Central memory CD8-positive, alpha-beta T cell (primary cell): Measurements from ENCODE around the gene IFIH1.

ENCODE experiments used
- ATAC-seq: fragments of 150-1000 bp; cut with Tn5 transposase; replicated peaks from 2 replicates; pipeline ENCODE4 v1.10.0; 2022; ENCODE audit warnings: mild to moderate bottlenecking, moderate FRiP score, moderate number of reproducible peaks; ENCODE audit not compliant: poor library complexity, severe bottlenecking; ENCODE audit errors: extremely low read depth
- DNase-seq, 2 donors: peaks; one replicate each; pipeline ENCODE4 v3.0.0; 2021; ENCODE audit warnings: low spot score in 2 of 2
- H3K27ac Mint-ChIP-seq: one replicate; pipeline ENCODE4 v1.8.0; 2022; ENCODE audit warnings: low read depth, mild to moderate bottlenecking, moderate library complexity, mixed read lengths
- H3K27me3 Mint-ChIP-seq: one replicate; pipeline ENCODE4 v1.8.0; 2022; ENCODE audit warnings: mixed read lengths
- H3K36me3 Mint-ChIP-seq: one replicate; pipeline ENCODE4 v1.8.0; 2022; ENCODE audit warnings: mild to moderate bottlenecking, moderate library complexity, mixed read lengths; ENCODE audit not compliant: insufficient read depth
- H3K4me1 Mint-ChIP-seq: one replicate; pipeline ENCODE4 v1.8.0; 2022; ENCODE audit warnings: mixed read lengths
- H3K4me3 Mint-ChIP-seq: one replicate; pipeline ENCODE4 v1.8.0; 2022; ENCODE audit warnings: mild to moderate bottlenecking, moderate library complexity, mixed read lengths
- H3K9me3 Mint-ChIP-seq: one replicate; pipeline ENCODE4 v1.8.0; 2022; ENCODE audit warnings: mixed read lengths

The IFIH1 gene

DNA sequence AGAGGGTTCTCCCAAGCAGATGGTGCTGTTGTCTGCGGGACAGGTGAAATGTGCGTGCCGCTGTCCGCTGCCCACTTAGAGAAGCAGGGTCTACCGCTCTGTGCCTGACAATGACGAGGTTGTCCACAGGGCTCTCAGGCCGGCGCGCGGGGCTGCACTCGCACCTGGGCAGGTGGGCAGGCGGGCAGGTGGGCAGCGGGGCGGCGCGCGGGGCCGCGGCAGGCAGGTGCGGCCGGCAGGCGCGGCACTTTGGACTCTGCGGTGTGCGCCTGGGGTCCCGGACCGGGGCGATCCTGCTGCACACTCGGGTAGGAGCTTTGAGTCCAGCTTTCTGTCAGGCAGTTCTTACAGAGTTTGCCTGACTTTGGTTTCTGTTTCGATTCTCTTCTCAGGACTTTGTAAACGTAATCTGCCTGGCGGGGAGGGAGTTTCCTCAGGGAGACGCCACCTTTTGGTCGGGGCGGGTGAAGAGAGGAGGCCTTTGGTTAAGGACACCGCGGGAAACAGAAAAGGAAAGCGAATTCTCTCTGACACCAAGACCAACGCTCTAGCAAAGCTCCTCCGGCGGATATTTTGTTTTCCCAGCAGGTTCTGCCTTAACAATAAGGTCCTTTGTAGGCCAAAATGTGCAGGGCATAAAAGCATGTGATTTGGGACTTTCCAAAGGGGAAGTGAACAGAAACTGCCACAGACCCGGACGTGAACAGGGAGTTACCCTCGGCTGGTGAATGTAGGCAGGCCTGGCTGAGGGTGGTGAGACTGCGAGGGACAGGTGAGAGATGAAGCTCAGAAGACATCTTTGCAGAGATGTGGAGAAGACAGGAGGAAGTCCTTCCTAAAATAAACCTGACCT, at the start of gene IFIH1:
Gene IFIH1, minus strand, starts transcription at position 357 of the 853 bp plus-strand sequence. CDS start 377 bp downstream, outside the sequence.
- Mint-ChIP-seq H3K36me3 (peaks cover 16% of the 10 kb centered on the region), H3K4me3 (peak within 1 kb of the TSS; percentile 93), H3K9me3 (no peaks in the 10 kb centered on the region), H3K27ac (peak within 1 kb of the TSS; percentile 100), H3K27me3 (no peaks in the 10 kb centered on the region), H3K4me1 (peaks cover 60% of the 10 kb centered on the region)
- ATAC-seq, result peak; percentile 89
- DNase-seq, result peak; percentile 59 to 75

DNA sequence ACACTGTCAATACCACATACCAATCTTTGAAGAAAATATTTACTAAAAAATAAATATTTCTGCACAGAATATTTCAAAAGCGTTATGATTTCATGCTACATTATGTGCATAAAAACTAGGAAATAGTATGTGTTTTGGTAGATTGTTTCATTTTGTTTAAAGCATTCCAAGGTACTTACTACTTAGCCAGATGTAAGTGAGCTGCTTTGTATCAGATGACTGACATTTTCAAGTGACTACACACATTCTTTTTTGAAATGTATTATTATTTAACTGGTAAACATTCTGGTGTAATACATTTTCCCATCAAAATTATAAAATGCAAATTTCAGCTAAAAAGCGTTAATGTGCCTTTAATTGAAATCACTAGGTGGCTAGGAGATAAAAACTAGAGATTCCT, 46.9 kb upstream of the IFIH1 start:
- Mint-ChIP-seq H3K27me3 (no peaks in the 10 kb centered on the region), H3K4me3 (no peak overlapping the region), H3K9me3 (no peaks in the 10 kb centered on the region), H3K27ac (no peak overlapping the region), H3K36me3 (no peaks in the 10 kb centered on the region), H3K4me1 (no peaks in the 10 kb centered on the region)
- ATAC-seq (no peak), DNase-seq (no peak)

DNA sequence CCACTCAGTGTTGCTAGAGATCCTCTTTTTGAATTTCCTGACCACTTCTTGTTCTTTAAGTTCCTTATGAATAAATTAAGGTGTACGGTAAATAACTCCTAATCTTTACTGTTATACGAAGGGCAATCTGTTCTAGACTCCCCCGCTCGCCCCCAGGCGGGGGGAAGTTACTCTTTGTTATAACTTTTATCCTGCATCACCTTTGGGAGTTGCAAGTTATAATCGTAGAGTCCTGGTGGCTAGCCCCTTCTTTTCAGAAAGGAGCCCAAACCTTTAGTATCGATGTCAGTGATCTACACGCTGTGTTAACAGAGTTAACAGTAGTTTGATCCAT, 26.1 kb upstream of the IFIH1 start:
- no peaks in the 10 kb centered on the region for H3K9me3 Mint-ChIP-seq
- DNase-seq (no peak), ATAC-seq (peak; percentile 0)
- H3K4me1 Mint-ChIP-seq, result peaks cover 11% of the 10 kb centered on the region
- no peak overlapping the region for H3K27ac Mint-ChIP-seq
- peaks cover 8% of the 10 kb centered on the region for H3K36me3 Mint-ChIP-seq
- peak overlapping the region; percentile 87 for H3K4me3 Mint-ChIP-seq
- peaks cover 8% of the 10 kb centered on the region for H3K27me3 Mint-ChIP-seq

DNA sequence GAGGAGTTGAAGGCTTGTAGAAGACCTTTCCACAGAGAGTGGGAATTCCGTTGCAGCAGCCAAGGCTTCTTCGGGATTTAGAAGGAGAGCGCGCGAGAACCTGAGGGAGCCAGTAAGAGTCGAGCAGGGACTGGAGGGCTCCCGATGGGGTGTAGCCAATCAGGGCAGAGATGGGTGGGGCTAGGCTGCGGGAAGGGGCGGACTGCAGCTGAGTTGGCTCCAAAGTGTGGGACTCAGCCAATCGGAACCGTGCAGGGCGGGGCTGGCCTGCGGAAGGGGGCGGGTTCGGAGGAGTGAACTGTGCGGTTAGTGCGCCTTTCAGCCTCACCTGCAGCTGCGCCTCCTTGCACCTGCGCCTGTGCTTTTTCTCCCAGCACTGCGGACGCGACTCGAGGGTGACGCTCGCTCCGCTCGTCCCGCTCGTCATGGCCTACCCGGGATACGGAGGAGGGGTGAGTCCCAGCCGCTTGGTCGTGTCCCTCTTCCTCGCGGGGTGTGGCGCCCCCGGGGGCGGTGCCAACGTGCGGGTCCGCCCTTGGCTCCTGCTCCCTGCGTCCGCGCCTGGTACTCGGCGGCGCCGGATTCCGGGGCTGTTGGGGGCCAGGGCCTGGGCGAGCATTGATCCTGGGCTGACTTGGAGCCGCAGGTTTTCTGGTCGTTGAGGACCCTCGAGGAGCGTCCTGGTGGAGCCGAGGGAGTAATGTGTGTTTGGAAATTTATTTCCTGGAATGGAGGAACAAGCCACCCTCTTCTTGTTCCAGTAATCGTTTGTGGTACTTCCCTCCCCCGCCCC, 25.5 kb upstream of the IFIH1 start, which contains the start of gene GCA:
Gene GCA, plus strand, starts transcription at position 309 of the 793 bp plus-strand sequence. Its CDS starts 117 bp downstream, at position 426.
- ATAC-seq, result peak; percentile 99
- Mint-ChIP-seq H3K4me1 (peaks cover 11% of the 10 kb centered on the region), H3K4me3 (peak within 1 kb of the TSS; percentile 87), H3K9me3 (no peaks in the 10 kb centered on the region), H3K36me3 (peaks cover 8% of the 10 kb centered on the region), H3K27me3 (peaks cover 2% of the 10 kb centered on the region), H3K27ac (peak within 1 kb of the TSS; percentile 68)
- peak; percentile 95 to 97 for DNase-seq

DNA sequence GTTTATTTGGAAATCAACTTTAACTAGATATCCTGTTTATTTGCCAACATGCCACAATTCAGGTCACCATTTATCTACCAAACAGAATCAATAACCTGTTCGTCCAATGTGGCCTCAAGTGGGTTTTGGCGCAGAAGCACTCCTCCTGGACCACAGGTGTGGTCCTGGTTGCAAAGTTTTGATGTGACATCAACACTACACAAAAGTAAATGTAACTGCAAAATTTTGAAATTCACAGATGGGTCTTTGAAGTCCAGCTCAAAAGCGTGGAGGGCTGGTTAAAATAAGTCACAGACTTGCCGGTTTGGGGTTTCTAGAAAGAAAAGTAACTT, 25.0 kb upstream of the IFIH1 start:
- Mint-ChIP-seq H3K4me3 (peak overlapping the region; percentile 87), H3K27ac (peak overlapping the region; percentile 68), H3K36me3 (peaks cover 8% of the 10 kb centered on the region), H3K4me1 (peaks cover 11% of the 10 kb centered on the region), H3K27me3 (no peaks in the 10 kb centered on the region), H3K9me3 (no peaks in the 10 kb centered on the region)
- DNase-seq (no peak), ATAC-seq (no peak)

DNA sequence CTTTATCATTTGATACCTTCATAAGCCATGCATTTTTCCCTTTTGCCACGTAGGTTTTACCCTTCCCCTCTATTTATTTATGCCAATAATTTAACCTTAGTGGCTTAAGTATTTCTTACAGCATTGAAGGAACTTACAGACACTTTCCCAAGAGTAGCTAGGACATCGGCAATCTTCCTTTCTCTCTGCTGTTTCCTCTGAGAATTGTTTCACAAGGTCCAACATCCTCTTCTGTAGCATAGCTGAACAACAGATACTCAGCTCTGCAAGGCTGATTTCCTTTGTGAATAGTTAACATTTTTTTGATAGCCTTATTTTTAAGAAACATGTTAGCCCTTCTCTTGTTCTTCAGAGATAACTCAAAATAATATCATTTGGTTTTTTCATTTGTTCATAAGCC, 24.4 kb upstream of the IFIH1 start:
- DNase-seq (no peak), ATAC-seq (no peak)
- Mint-ChIP-seq H3K27me3 (no peaks in the 10 kb centered on the region), H3K9me3 (no peaks in the 10 kb centered on the region), H3K27ac (no peak overlapping the region), H3K4me1 (peaks cover 11% of the 10 kb centered on the region), H3K36me3 (peaks cover 8% of the 10 kb centered on the region), H3K4me3 (no peak overlapping the region)

DNA sequence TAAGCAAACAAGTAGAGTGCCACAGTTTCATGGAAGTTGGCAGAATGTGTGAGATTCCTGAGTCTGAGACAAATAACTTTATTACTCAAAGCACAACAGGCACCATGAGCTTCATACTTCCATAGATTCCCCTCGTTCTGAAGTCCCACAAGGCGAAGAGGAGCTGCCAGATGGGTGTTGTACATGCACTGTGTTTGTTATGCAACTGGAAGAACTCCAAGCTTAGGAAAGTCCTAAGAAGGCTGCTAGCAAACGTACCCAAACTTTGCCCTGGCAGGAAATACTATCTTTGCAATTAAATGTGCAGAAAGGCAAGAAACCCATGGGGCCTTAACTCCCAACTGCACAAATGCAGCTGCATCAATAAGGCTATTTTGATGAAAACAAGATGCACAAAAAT, 23.8 kb upstream of the IFIH1 start:
- H3K27ac Mint-ChIP-seq, result no peak overlapping the region
- DNase-seq, result no peak
- H3K4me3 Mint-ChIP-seq, result no peak overlapping the region
- ATAC-seq, result no peak
- H3K9me3 Mint-ChIP-seq, result no peaks in the 10 kb centered on the region
- H3K27me3 Mint-ChIP-seq, result no peaks in the 10 kb centered on the region
- peaks cover 8% of the 10 kb centered on the region for H3K36me3 Mint-ChIP-seq
- H3K4me1 Mint-ChIP-seq, result peaks cover 11% of the 10 kb centered on the region

DNA sequence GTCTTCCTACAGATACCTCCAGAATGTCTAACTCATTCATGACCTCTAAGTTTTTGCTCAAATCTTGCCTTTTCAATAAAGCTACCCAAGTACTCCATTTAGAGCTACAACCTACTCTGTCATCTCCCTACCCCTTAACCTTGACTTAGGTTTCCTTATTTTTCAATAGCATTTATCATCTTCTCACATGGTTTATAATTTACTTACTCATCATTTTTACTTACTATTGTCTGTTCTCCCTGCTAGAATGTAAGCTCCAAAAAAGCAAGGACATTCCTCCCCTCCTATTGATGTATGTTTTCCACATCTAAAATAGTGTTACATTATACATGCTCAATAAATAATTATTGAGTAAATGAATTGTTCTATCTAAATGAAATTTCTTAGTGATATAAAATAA, 22.3 kb upstream of the IFIH1 start:
- H3K36me3 Mint-ChIP-seq, result peaks cover 8% of the 10 kb centered on the region
- ATAC-seq (no peak), DNase-seq (no peak)
- H3K4me3 Mint-ChIP-seq, result no peak overlapping the region
- H3K9me3 Mint-ChIP-seq, result no peaks in the 10 kb centered on the region
- H3K27ac Mint-ChIP-seq, result no peak overlapping the region
- H3K27me3 Mint-ChIP-seq, result no peaks in the 10 kb centered on the region
- peaks cover 11% of the 10 kb centered on the region for H3K4me1 Mint-ChIP-seq

DNA sequence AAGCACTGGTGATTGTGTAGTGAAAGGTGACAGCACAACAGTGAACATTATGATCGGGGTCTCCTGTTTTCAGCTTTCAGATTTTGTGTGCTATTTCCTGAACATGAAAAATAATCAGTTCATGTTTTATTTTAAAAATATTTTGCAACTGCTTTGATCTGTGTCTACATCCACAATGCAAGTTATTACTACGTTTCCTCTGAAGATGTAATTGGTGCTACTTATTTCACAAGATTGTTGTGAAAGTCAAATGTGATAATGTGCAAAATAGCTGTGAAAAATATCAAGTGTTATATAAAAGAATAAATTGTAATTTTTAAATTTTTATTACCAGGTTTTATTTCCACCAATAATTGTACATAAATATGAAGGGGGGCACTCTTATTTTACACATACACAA, 19.4 kb upstream of the IFIH1 start:
- Mint-ChIP-seq H3K27me3 (no peaks in the 10 kb centered on the region), H3K36me3 (no peaks in the 10 kb centered on the region), H3K4me3 (no peak overlapping the region), H3K27ac (no peak overlapping the region), H3K9me3 (no peaks in the 10 kb centered on the region), H3K4me1 (no peaks in the 10 kb centered on the region)
- ATAC-seq (no peak), DNase-seq (no peak)

DNA sequence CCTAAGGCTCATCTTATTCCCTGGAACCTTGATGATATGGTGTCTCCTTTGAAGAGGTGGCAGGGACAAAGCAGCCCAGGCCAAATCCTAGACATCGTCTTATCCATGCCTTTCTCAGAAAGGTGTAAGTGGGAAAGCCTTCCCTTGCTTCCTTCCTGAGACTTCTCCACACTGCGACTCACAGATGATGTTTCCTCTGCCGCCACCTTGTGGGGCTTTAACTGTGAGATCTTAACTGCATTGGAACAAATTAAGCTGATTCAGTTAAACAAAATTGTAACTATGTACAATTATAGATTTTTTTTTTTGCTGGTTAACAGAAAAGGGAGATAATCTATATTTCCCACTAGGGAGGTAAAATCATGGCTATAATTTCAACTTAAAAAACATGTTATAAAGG, 15.5 kb upstream of the IFIH1 start:
- no peaks in the 10 kb centered on the region for H3K4me1 Mint-ChIP-seq
- H3K4me3 Mint-ChIP-seq, result no peak overlapping the region
- no peak overlapping the region for H3K27ac Mint-ChIP-seq
- no peaks in the 10 kb centered on the region for H3K27me3 Mint-ChIP-seq
- H3K36me3 Mint-ChIP-seq, result no peaks in the 10 kb centered on the region
- ATAC-seq (no peak), DNase-seq (no peak)
- H3K9me3 Mint-ChIP-seq, result no peaks in the 10 kb centered on the region

DNA sequence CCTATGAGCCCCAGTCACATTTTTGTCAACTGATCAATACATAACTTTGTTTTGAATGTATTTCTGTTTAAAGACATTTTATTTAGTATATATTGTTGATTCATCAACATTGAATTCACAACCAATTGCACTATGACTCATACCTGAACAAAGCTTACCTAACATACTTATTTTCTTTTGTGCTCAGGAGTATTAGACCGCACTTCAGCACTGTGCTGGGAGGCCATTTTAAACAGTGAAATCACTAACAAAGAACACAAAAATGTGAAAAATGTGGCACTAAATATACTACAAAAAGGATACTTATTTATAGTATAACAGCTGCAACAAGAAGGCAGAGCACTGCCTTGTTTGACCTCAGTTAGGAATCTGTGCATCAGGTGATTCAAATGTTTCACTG, 12.4 kb upstream of the IFIH1 start:
- ATAC-seq (no peak), DNase-seq (no peak)
- Mint-ChIP-seq H3K36me3 (no peaks in the 10 kb centered on the region), H3K4me3 (no peak overlapping the region), H3K9me3 (no peaks in the 10 kb centered on the region), H3K4me1 (no peaks in the 10 kb centered on the region), H3K27me3 (no peaks in the 10 kb centered on the region), H3K27ac (no peak overlapping the region)

DNA sequence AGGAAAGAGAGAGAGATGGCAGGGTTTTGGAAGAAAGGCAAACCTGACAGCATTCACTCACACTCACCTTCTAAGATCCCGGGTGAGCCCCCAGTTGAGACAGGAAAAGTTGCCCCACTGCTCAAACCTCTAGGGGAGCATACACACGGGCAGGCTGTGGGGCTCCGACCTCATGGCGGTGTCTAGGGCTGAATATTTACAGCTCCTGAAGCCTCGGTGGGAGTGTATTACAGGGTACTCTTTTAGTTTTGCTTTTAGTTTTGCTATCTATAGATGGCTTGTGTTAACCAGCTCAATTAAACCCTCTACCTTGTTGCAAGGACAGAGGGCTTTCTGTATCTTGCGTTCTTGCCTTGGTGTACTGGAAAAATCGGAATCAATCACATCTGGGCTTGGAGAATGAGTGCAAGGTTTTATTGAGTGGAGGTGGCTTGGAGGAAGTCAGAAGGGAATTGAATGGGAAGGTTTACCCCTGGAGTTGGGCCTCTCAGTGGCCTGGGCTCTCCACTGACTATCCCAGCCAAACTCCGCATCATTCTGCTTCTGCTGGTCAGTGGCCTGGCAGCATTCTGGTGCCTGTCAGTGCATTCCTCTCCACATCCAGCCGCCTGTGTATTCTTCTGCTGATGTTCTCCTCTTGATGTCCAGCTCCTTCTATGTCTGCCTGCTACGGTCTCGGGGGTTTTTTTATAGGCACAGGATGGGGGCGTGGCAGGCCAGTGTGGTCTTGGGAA, 10.1 kb upstream of the IFIH1 start:
- Mint-ChIP-seq H3K36me3 (no peaks in the 10 kb centered on the region), H3K27ac (no peak overlapping the region), H3K27me3 (no peaks in the 10 kb centered on the region), H3K4me1 (no peaks in the 10 kb centered on the region), H3K9me3 (no peaks in the 10 kb centered on the region), H3K4me3 (no peak overlapping the region)
- DNase-seq, result no peak
- ATAC-seq, result no peak
